SK-N-SH (cell line): ENCODE data around the gene TMEM187. TPM values are rescaled to one million over a fixed set of nuclear protein-coding genes. Genes with fewer than 3 reads are reported as not detected.

ENCODE experiments used
- CTCF ChIA-PET: fragments of 300-600, 350-600 bp; formaldehyde crosslinking; extraction: SDS; loops from one replicate; lab custom pipeline; 2021; lab: Yijun Ruan, JAX
- POLR2A ChIA-PET: fragments of 350-600 bp; sonication (Branson Sonifier 250); formaldehyde crosslinking; extraction: SDS; loops from one replicate; lab custom pipeline; 2020; ENCODE audit warnings: antibody characterized with exemption, inconsistent platforms; lab: Yijun Ruan, JAX
- DNase-seq: peaks from one replicate; pipeline ENCODE4 v3.0.0; 2012
- H2AFZ ChIP-seq: fragments of 200-600 bp; sonication (generic); 2 replicates; pipeline ENCODE4 v1.8.1; 2016; ENCODE audit warnings: antibody characterized with exemption, mild to moderate bottlenecking, low read depth
- H3F3A ChIP-seq: fragments of 200-600 bp; sonication (generic); replicated peaks from 2 replicates; pipeline ENCODE3; 2016; ENCODE audit warnings: antibody characterized with exemption, mild to moderate bottlenecking; ENCODE audit not compliant: insufficient read depth
- H3K27ac ChIP-seq, 2 experiments: fragments of 200-500 bp in 1 of 2; fragments of 200-600 bp in 1 of 2; sonication (Bioruptor generic) in 1 of 2; sonication (generic), shearing (Covaris generic) in 1 of 2; 2 replicates each; pipeline versions ENCODE4 v1.5.1 to v1.6.1; 2014 to 2016; ENCODE audit warnings: low read depth in 2 of 2, inconsistent platforms in 1 of 2, low read length in 1 of 2, mild to moderate bottlenecking in 1 of 2, mixed read lengths in 1 of 2
- H3K27me3 ChIP-seq: fragments of 200-600 bp; sonication (generic), shearing (Covaris generic); 2 replicates; pipeline ENCODE4 v1.6.1; 2016; ENCODE audit warnings: mixed run types; ENCODE audit not compliant: insufficient read depth
- H3K36me3 ChIP-seq, 2 experiments: fragments of 200-500 bp in 1 of 2; fragments of 200-600 bp in 1 of 2; sonication (Bioruptor generic) in 1 of 2; sonication (generic) in 1 of 2; replicated peaks in 1 of 2; 2 replicates each; pipeline versions ENCODE3 to v1.5.1; 2014 to 2016; ENCODE audit warnings: low read length in 1 of 2, mild to moderate bottlenecking in 1 of 2; ENCODE audit not compliant: insufficient read depth in 2 of 2, control insufficient read depth in 1 of 2
- H3K4me1 ChIP-seq, 2 experiments: fragments of 200-500 bp in 1 of 2; fragments of 200-600 bp in 1 of 2; sonication (Bioruptor generic) in 1 of 2; sonication (generic), shearing (Covaris generic) in 1 of 2; 2 replicates each; pipeline versions ENCODE4 v1.5.1 to v1.6.1; 2014 to 2016; ENCODE audit warnings: low read depth in 1 of 2, low read length in 1 of 2, mixed run types in 1 of 2; ENCODE audit not compliant: insufficient read depth in 2 of 2, control insufficient read depth in 1 of 2
- H3K4me2 ChIP-seq: fragments of 200-600 bp; sonication (generic), shearing (Covaris generic); 2 replicates; pipeline ENCODE4 v1.6.1; 2017; ENCODE audit warnings: mixed run types
- H3K4me3 ChIP-seq, 2 experiments: fragments of 200-500 bp in 1 of 2; fragments of 200-600 bp in 1 of 2; sonication (Bioruptor generic) in 1 of 2; sonication (generic), shearing (Covaris generic) in 1 of 2; 2 replicates each; pipeline versions ENCODE4 v1.5.1 to v1.8.1; 2014 to 2016; ENCODE audit warnings: low read depth in 2 of 2, inconsistent platforms in 1 of 2, low read length in 1 of 2, mild to moderate bottlenecking in 1 of 2, mixed read lengths in 1 of 2, moderate library complexity in 1 of 2
- H3K79me2 ChIP-seq: fragments of 200-600 bp; sonication (generic); 2 replicates; pipeline ENCODE4 v1.8.1; 2017; ENCODE audit warnings: mild to moderate bottlenecking; ENCODE audit not compliant: insufficient read depth
- H3K9ac ChIP-seq: fragments of 200-600 bp; sonication (generic); 2 replicates; pipeline ENCODE4 v1.6.1; 2017; ENCODE audit warnings: mixed run types
- H3K9me2 ChIP-seq: fragments of 200-600 bp; sonication (generic); 2 replicates; pipeline ENCODE4 v1.6.1; 2017; ENCODE audit warnings: mixed run types
- H3K9me3 ChIP-seq: fragments of 200-600 bp; sonication (generic); 2 replicates; pipeline ENCODE4 v1.6.1; 2017; ENCODE audit warnings: mixed run types, mild to moderate bottlenecking, moderate library complexity
- H4K20me1 ChIP-seq: fragments of 200-600 bp; sonication (generic); 2 replicates; pipeline ENCODE4 v1.6.1; 2017; ENCODE audit warnings: mild to moderate bottlenecking, mixed run types; ENCODE audit not compliant: insufficient read depth
- CTCF ChIP-seq: fragments of 200-600 bp; sonication (generic); IDR thresholded peaks from 2 replicates; pipeline ENCODE4 v1.6.1; 2017; ENCODE audit warnings: antibody characterized with exemption, mild to moderate bottlenecking, moderate library complexity
- ELF1 ChIP-seq: IDR thresholded peaks from 2 replicates; pipeline ENCODE4 v1.4.0; 2012
- EZH2phosphoT487 ChIP-seq: fragments of 200-600 bp; sonication (generic); IDR thresholded peaks from 2 replicates; pipeline ENCODE4 v1.6.1; 2017; ENCODE audit warnings: low read depth, mixed run types, mild to moderate bottlenecking, antibody characterized with exemption, moderate library complexity, borderline replicate concordance
- FOSL2 ChIP-seq: IDR thresholded peaks from 2 replicates; pipeline ENCODE4 v1.4.0; 2012; ENCODE audit warnings: low read depth, mild to moderate bottlenecking, moderate library complexity, borderline replicate concordance
- FOXJ3 ChIP-seq: sonication (generic); formaldehyde crosslinking; IDR thresholded peaks from 2 replicates; pipeline ENCODE4 v1.5.1; 2020; ENCODE audit warnings: mild to moderate bottlenecking, missing genetic modification reagents
- GABPA ChIP-seq: IDR thresholded peaks from 2 replicates; pipeline ENCODE4 v1.4.0; 2012; ENCODE audit warnings: low read depth, mild to moderate bottlenecking
- JUND ChIP-seq: IDR thresholded peaks from 2 replicates; pipeline ENCODE4 v1.4.0; 2012
- NFIC ChIP-seq: IDR thresholded peaks from 2 replicates; pipeline ENCODE4 v1.4.0; 2012; ENCODE audit warnings: borderline replicate concordance
- NRF1 ChIP-seq: IDR thresholded peaks from 2 replicates; pipeline ENCODE4 v1.6.1; 2012; ENCODE audit warnings: low read depth, mild to moderate bottlenecking, low read length
- POLR2AphosphoS5 ChIP-seq: IDR thresholded peaks from 2 replicates; pipeline ENCODE4 v1.6.1; 2012; ENCODE audit warnings: low read depth, low read length
- RAD21 ChIP-seq: IDR thresholded peaks from 2 replicates; pipeline ENCODE4 v1.6.1; 2012; ENCODE audit warnings: mild to moderate bottlenecking, low read length
- RCOR1 ChIP-seq: fragments of 150-350 bp; IDR thresholded peaks from 2 replicates; pipeline ENCODE4 v1.6.1; 2017; ENCODE audit warnings: antibody characterized with exemption, low read length
- RXRA ChIP-seq: IDR thresholded peaks from 2 replicates; pipeline ENCODE4 v1.4.0; 2012; ENCODE audit warnings: low read depth, mild to moderate bottlenecking, borderline replicate concordance
- SIN3A ChIP-seq: IDR thresholded peaks from 2 replicates; pipeline ENCODE4 v1.6.1; 2012; ENCODE audit warnings: low read depth, mild to moderate bottlenecking, low read length, moderate library complexity, borderline replicate concordance
- TAF1 ChIP-seq: IDR thresholded peaks from 2 replicates; pipeline ENCODE4 v1.6.1; 2012; ENCODE audit warnings: low read depth, mild to moderate bottlenecking, low read length, moderate library complexity, borderline replicate concordance
- TCF12 ChIP-seq: IDR thresholded peaks from 2 replicates; pipeline ENCODE4 v1.4.0; 2012
- YY1 ChIP-seq: IDR thresholded peaks from 2 replicates; pipeline ENCODE4 v1.4.0; 2012; ENCODE audit warnings: low read depth, mild to moderate bottlenecking
- WGBS: methylation state at CpG from one replicate; pipeline ENCODE4 v1.1.6; 2017; ENCODE audit warnings: low lambda C conversion rate; 5-methylcytosine and 5-hydroxymethylcytosine counted together
- polyA plus RNA-seq, 3 experiments: library from polyadenylated mRNA; depleted of rRNA; stranded (reverse); fragments of >200 nt; gene quantifications; 2 replicates each; pipeline ENCODE4 v1.2.3, GENCODE V29; 2012
- TF ChIP-seq, protein P1 (sequence below): fragments of 150-350 bp; IDR thresholded peaks from 2 replicates; pipeline ENCODE4 v1.6.1; 2016; ENCODE audit warnings: mild to moderate bottlenecking, low read depth, low read length
- TF ChIP-seq, protein P2 (sequence below): fragments of 150-350 bp; IDR thresholded peaks from 2 replicates; pipeline ENCODE4 v1.6.1; 2017; ENCODE audit warnings: antibody characterized with exemption, low read length, low read depth, borderline replicate concordance
- TF ChIP-seq, protein P3 (sequence below): IDR thresholded peaks from 2 replicates; pipeline ENCODE4; 2012

TMEM187 gene
- polyA plus RNA-seq, 1 of the 3 experiments (the other 2 are of a cell fraction): 10.9 TPM

GRCh38 chrX:153932220-153932915 is 40.2 kb upstream of the TMEM187 start:
- Histone ChIP-seq H3K36me3 (peaks cover 12 to 35% of the 10 kb centered on the region in 2 experiments), H3K9me3 (no peaks in the 10 kb centered on the region), H4K20me1 (peaks cover 34% of the 10 kb centered on the region), H3K4me2 (no peak overlapping the region), H3K4me3 (no peak overlapping the region), H3K4me1 (peaks cover 10 to 31% of the 10 kb centered on the region in 2 experiments; a peak in 2 of 4 replicates), H3K9ac (no peak overlapping the region), H2AFZ (no peak overlapping the region), H3K27me3 (peaks cover 4% of the 10 kb centered on the region; the same call in 1 of the 2 replicates)
- CTCF ChIA-PET: interaction anchor here (0.6 to 16.7 kb wide), 4 partner anchors 9 to 34 kb away, joined by 3 to 271 read pairs (median 18); partner anchors contain the start of gene RENBP
- TF ChIP-seq TAF1 (no peak), POLR2AphosphoS5 (no peak), EZH2phosphoT487 (no peak), RXRA (no peak), NFIC (no peak), YY1 (no peak), CTCF (no peak), FOXJ3 (CRISPR knock-in tag) (no peak), ELF1 (no peak), RAD21 (no peak), NRF1 (no peak), GABPA (no peak), FOSL2 (no peak), SIN3A (no peak), JUND (no peak), TCF12 (no peak), RCOR1 (no peak)
- TF ChIP-seq, protein P1, sequence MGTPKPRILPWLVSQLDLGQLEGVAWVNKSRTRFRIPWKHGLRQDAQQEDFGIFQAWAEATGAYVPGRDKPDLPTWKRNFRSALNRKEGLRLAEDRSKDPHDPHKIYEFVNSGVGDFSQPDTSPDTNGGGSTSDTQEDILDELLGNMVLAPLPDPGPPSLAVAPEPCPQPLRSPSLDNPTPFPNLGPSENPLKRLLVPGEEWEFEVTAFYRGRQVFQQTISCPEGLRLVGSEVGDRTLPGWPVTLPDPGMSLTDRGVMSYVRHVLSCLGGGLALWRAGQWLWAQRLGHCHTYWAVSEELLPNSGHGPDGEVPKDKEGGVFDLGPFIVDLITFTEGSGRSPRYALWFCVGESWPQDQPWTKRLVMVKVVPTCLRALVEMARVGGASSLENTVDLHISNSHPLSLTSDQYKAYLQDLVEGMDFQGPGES: no peak
- TF ChIP-seq, protein P2, sequence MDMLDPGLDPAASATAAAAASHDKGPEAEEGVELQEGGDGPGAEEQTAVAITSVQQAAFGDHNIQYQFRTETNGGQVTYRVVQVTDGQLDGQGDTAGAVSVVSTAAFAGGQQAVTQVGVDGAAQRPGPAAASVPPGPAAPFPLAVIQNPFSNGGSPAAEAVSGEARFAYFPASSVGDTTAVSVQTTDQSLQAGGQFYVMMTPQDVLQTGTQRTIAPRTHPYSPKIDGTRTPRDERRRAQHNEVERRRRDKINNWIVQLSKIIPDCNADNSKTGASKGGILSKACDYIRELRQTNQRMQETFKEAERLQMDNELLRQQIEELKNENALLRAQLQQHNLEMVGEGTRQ: no peak
- TF ChIP-seq, protein P3, sequence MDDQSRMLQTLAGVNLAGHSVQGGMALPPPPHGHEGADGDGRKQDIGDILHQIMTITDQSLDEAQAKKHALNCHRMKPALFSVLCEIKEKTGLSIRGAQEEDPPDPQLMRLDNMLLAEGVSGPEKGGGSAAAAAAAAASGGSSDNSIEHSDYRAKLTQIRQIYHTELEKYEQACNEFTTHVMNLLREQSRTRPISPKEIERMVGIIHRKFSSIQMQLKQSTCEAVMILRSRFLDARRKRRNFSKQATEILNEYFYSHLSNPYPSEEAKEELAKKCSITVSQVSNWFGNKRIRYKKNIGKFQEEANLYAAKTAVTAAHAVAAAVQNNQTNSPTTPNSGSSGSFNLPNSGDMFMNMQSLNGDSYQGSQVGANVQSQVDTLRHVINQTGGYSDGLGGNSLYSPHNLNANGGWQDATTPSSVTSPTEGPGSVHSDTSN: no peak
- TF ChIP-seq, all 33 proteins: peak for 0
- H3K27ac ChIP-seq: no peak overlapping the region
- 92% methylated on average over 12 of the region's 13 CpGs for WGBS
- POLR2A ChIA-PET: interaction anchor here (0.5 kb wide), 1 partner anchor 76 kb away, joined by 4 read pairs; no protein-coding TSS in a partner anchor
- DNase-seq: no peak
- peaks cover 35% of the 10 kb centered on the region for H3K79me2 ChIP-seq
- H3F3A ChIP-seq: peaks cover 11% of the 10 kb centered on the region
- no peaks in the 10 kb centered on the region for H3K9me2 ChIP-seq
